ENCODE data around the gene KRT35. TPM values are rescaled to one million over a fixed set of nuclear protein-coding genes. Genes with fewer than 3 reads are reported as not detected.

Gene KRT35
- total RNA-seq, 1 donor from 2014 or later = not detected

- TF ChIP-seq, protein P1, sequence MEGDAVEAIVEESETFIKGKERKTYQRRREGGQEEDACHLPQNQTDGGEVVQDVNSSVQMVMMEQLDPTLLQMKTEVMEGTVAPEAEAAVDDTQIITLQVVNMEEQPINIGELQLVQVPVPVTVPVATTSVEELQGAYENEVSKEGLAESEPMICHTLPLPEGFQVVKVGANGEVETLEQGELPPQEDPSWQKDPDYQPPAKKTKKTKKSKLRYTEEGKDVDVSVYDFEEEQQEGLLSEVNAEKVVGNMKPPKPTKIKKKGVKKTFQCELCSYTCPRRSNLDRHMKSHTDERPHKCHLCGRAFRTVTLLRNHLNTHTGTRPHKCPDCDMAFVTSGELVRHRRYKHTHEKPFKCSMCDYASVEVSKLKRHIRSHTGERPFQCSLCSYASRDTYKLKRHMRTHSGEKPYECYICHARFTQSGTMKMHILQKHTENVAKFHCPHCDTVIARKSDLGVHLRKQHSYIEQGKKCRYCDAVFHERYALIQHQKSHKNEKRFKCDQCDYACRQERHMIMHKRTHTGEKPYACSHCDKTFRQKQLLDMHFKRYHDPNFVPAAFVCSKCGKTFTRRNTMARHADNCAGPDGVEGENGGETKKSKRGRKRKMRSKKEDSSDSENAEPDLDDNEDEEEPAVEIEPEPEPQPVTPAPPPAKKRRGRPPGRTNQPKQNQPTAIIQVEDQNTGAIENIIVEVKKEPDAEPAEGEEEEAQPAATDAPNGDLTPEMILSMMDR (IDR thresholded peaks at IDR 0.05; ENCODE audit: unreplicated experiment) = no peak
- Mint-ChIP-seq H3K4me3 (ENCODE audit: unreplicated experiment) (no peak within 1 kb of the TSS), H3K4me1 (ENCODE audit: unreplicated experiment) (no peaks in the 10 kb centered on the region), H3K9me3 (ENCODE audit: unreplicated experiment) (no peaks in the 10 kb centered on the region), H3K27me3 (ENCODE audit: unreplicated experiment) (no peaks in the 10 kb centered on the region), H3K27ac (ENCODE audit: unreplicated experiment) (no peak within 1 kb of the TSS), H3K36me3 (ENCODE audit: low read depth, unreplicated experiment) (no peaks in the 10 kb centered on the region)
- DNase-seq (ENCODE audit: low spot score) = no peak
Observed at GRCh38 chr17:41518789-41519449, 38.0 kb upstream of the KRT35 start, which contains the start of gene KRT15. TSS of gene KRT15 (minus strand) at chr17:41518890. CDS start at chr17:41518827, 63 bp downstream.

GRCh38 chr17:41518031-41518430 lies 37.1 kb upstream of the KRT35 start:
- no peak for DNase-seq (ENCODE audit: low spot score)
- Mint-ChIP-seq H3K36me3 (ENCODE audit: low read depth, unreplicated experiment) (no peaks in the 10 kb centered on the region), H3K4me3 (ENCODE audit: unreplicated experiment) (no peak overlapping the region), H3K9me3 (ENCODE audit: unreplicated experiment) (no peaks in the 10 kb centered on the region), H3K4me1 (ENCODE audit: unreplicated experiment) (no peaks in the 10 kb centered on the region), H3K27me3 (ENCODE audit: unreplicated experiment) (no peaks in the 10 kb centered on the region), H3K27ac (ENCODE audit: unreplicated experiment) (no peak overlapping the region)
- TF ChIP-seq, protein P1 (IDR thresholded peaks at IDR 0.05; ENCODE audit: unreplicated experiment) = no peak

DNA sequence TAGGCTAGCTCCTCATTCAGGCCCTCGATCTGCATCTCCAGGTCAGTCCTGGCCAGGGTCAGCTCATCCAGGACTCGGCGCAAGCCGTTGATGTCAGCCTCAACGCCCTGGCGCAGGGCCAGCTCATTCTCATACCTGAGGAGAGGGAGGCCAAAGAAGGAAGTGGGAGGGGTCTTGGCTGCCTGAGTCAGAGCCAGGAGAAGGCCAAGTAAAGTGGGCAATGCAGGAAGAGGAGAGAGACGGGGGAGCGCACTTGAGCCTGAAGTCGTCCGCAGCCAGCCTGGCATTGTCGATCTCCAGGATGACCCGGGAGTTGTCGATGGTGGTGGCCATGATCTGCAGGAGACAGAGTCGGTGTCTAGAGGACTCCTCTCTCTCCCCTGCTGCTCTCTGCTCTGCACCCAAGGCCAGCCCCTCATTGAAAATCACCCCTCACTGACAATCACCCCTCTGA lies 35.9 kb upstream of the KRT35 start:
- no peak overlapping the region for H3K4me3 Mint-ChIP-seq (ENCODE audit: unreplicated experiment)
- no peaks in the 10 kb centered on the region for H3K36me3 Mint-ChIP-seq (ENCODE audit: low read depth, unreplicated experiment)
- TF ChIP-seq, protein P1 (IDR thresholded peaks at IDR 0.05; ENCODE audit: unreplicated experiment) = no peak
- DNase-seq (ENCODE audit: low spot score) = no peak
- H3K27me3 Mint-ChIP-seq (ENCODE audit: unreplicated experiment) = no peaks in the 10 kb centered on the region
- H3K9me3 Mint-ChIP-seq (ENCODE audit: unreplicated experiment) = no peaks in the 10 kb centered on the region
- no peak overlapping the region for H3K27ac Mint-ChIP-seq (ENCODE audit: unreplicated experiment)
- no peaks in the 10 kb centered on the region for H3K4me1 Mint-ChIP-seq (ENCODE audit: unreplicated experiment)

DNA sequence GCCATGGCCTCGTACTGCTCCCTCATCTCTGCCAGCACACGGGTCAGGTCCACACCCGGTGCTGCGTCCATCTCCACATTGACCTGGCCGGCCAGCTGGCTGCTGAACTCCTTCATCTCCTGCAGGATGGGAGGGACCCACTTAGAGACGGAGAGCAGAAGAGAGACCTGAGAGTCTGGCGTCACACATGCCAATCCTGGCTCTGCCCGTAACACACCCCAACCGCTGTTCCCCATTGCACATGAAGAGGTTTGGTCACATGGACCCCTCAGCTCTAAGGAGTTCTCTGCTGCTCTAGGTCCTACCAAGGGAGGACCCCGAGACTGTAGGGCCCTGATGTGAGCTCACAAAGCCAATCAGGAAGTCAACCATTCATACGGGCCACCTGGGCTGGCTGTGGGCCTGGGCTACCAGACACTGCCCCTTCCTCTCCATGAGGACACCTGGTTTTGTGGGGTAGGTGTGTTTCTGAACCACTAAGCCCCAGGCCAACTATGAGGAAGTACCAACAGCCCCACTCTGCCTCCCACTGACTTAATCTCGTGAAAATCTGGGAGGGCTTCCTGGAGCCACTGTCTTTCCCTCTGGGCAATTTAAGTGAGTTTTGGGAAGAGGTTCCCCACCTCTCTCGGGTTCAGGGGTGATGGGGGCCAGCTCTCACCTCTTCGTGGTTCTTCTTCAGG lies 35.3 kb upstream of the KRT35 start:
- no peaks in the 10 kb centered on the region for H3K9me3 Mint-ChIP-seq (ENCODE audit: unreplicated experiment)
- no peak overlapping the region for H3K27ac Mint-ChIP-seq (ENCODE audit: unreplicated experiment)
- H3K36me3 Mint-ChIP-seq (ENCODE audit: low read depth, unreplicated experiment) = no peaks in the 10 kb centered on the region
- H3K27me3 Mint-ChIP-seq (ENCODE audit: unreplicated experiment) = no peaks in the 10 kb centered on the region
- no peaks in the 10 kb centered on the region for H3K4me1 Mint-ChIP-seq (ENCODE audit: unreplicated experiment)
- DNase-seq (ENCODE audit: low spot score) = no peak
- no peak overlapping the region for H3K4me3 Mint-ChIP-seq (ENCODE audit: unreplicated experiment)
- TF ChIP-seq, protein P1 (IDR thresholded peaks at IDR 0.05; ENCODE audit: unreplicated experiment) = no peak

- H3K4me3 Mint-ChIP-seq (ENCODE audit: unreplicated experiment) = no peak overlapping the region
- no peaks in the 10 kb centered on the region for H3K4me1 Mint-ChIP-seq (ENCODE audit: unreplicated experiment)
- no peaks in the 10 kb centered on the region for H3K9me3 Mint-ChIP-seq (ENCODE audit: unreplicated experiment)
- TF ChIP-seq, protein P1 (IDR thresholded peaks at IDR 0.05; ENCODE audit: unreplicated experiment) = no peak
- no peak for DNase-seq (ENCODE audit: low spot score)
- H3K27me3 Mint-ChIP-seq (ENCODE audit: unreplicated experiment) = no peaks in the 10 kb centered on the region
- no peaks in the 10 kb centered on the region for H3K36me3 Mint-ChIP-seq (ENCODE audit: low read depth, unreplicated experiment)
- no peak overlapping the region for H3K27ac Mint-ChIP-seq (ENCODE audit: unreplicated experiment)
Observed at GRCh38 chr17:41513168-41513547, 32.2 kb upstream of the KRT35 start.

All from endothelial cell (in vitro differentiated cells).